Kidney (tissue), 14 donors: ENCODE data around the gene MAP3K5. TPM values are rescaled to one million over a fixed set of nuclear protein-coding genes. Genes with fewer than 3 reads are reported as not detected.

Source experiments
- DNase-seq, 5 donors: peaks; one replicate each; pipeline ENCODE4 v3.0.0-alpha.2; 2013 to 2020
- FAIRE-seq: peaks from 2 replicates; lab custom pipeline; 2012; peaks lifted over from hg19 to GRCh38; lab: Jason Lieb, UNC
- H3K27ac ChIP-seq, 2 donors: one replicate each; pipeline ENCODE4 v1.7.0; 2013; ENCODE audit warnings: low read depth in 2 of 2, low read length in 2 of 2, inconsistent platforms in 1 of 2
- H3K27me3 ChIP-seq: one replicate; pipeline ENCODE4 v1.7.1; 2013; ENCODE audit warnings: low read length, inconsistent platforms; ENCODE audit not compliant: control insufficient read depth, insufficient read depth
- H3K36me3 ChIP-seq, 3 donors: one replicate each; pipeline versions ENCODE4 v1.7.0 to v1.7.1; 2013; ENCODE audit warnings: low read length in 3 of 3, control low read depth in 1 of 3, inconsistent platforms in 1 of 3; ENCODE audit not compliant: insufficient read depth in 3 of 3, control insufficient read depth in 2 of 3
- H3K4me1 ChIP-seq, 3 donors: one replicate each; pipeline versions ENCODE4 v1.7.0 to v1.7.1; 2013; ENCODE audit warnings: low read length in 3 of 3, inconsistent platforms in 1 of 3, low read depth in 1 of 3; ENCODE audit not compliant: control insufficient read depth in 2 of 3, insufficient read depth in 2 of 3
- H3K4me3 ChIP-seq, 3 donors: one replicate each; pipeline versions ENCODE4 v1.7.0 to v1.8.1; 2013; ENCODE audit warnings: low read length in 3 of 3, control low read depth in 1 of 3, inconsistent platforms in 1 of 3
- H3K9ac ChIP-seq, 3 donors: one replicate each; pipeline versions ENCODE4 v1.7.0 to v1.7.1; 2013; ENCODE audit warnings: low read length in 3 of 3, control low read depth in 1 of 3, inconsistent platforms in 1 of 3
- H3K9me3 ChIP-seq, 3 donors: one replicate each; pipeline versions ENCODE4 v1.7.0 to v1.7.1; 2013; ENCODE audit warnings: low read length in 3 of 3, control low read depth in 1 of 3, inconsistent platforms in 1 of 3; ENCODE audit not compliant: control insufficient read depth in 2 of 3, insufficient read depth in 1 of 3
- intact Hi-C: fragments of 100-400 bp; cut with DNase I; formaldehyde crosslinking; loops from one replicate; pipeline ENCODE4 v1.11.1; 2022
- polyA plus RNA-seq: library from polyadenylated mRNA; stranded (reverse); fragments of 350-450 nt; fragmentation: Illumina TruSeq; extraction: RNeasy Lipid Tissue Mini Kit (QIAGEN cat#74804); gene quantifications from one replicate; pipeline ENCODE4 v1.2.3, GENCODE V29; 2014; ENCODE audit warnings: low read depth, low replicate concordance; ENCODE audit not compliant: insufficient read depth
- total RNA-seq: library from RNA; stranded (reverse); fragmentation: NEBNext Ultra II Directional; extraction: Animal tissue kit (Norgen Biotek cat#: 25700); gene quantifications from one replicate; pipeline ENCODE4 v1.2.1, GENCODE V29; 2021
- TF ChIP-seq, protein P1 (sequence below): IDR thresholded peaks from 3 replicates; pipeline ENCODE4 v1.5.1; 2012; ENCODE audit warnings: mild to moderate bottlenecking, moderate library complexity, borderline replicate concordance; ENCODE audit not compliant: insufficient read depth; ENCODE audit errors: extremely low read depth
- donor health status: control.
- donor health status: control.
- donor health status: control.
- donor health status: control.
- donor health status: control.
- donor health status: DM: yes; HTN: yes; CAD: no.
- donor health status: Normal renal cell carcinoma (clear cell type).

The MAP3K5 gene
- total and polyA plus RNA-seq, 2 donors from 2014 or later, result 5.9 to 32.9 TPM

DNA sequence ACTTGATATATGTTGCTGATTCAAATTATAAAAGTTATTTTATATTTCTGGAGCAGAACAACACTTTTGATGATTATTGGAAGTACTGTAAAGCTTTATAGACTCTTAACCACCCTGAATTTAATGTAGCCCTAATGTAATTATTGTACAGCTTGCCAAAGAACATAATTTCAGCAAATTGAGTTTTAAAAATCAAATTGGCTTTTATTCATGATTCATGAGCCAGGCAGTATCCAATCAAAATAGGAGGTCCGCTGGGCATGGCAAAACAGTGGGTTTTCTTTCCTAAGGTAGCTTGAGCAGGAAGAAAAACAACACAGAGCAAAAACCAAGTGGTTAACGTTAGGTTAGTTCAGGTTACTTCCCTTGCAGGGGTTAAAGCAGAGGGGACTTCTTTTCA is 177.3 kb downstream of the MAP3K5 start:
- Histone ChIP-seq H3K4me1 (peaks cover 0 to 5% (median 0%) of the 10 kb centered on the region in 3 donors), H3K4me3 (no peak overlapping the region), H3K27me3 (no peaks in the 10 kb centered on the region), H3K9me3 (no peaks in the 10 kb centered on the region), H3K9ac (no peak overlapping the region), H3K36me3 (peaks cover 0 to 4% (median 0%) of the 10 kb centered on the region in 3 donors), H3K27ac (no peak overlapping the region)
- DNase-seq (no peak), FAIRE-seq (no peak)
- intact Hi-C loops, result no loop called here
- TF ChIP-seq, protein P1, sequence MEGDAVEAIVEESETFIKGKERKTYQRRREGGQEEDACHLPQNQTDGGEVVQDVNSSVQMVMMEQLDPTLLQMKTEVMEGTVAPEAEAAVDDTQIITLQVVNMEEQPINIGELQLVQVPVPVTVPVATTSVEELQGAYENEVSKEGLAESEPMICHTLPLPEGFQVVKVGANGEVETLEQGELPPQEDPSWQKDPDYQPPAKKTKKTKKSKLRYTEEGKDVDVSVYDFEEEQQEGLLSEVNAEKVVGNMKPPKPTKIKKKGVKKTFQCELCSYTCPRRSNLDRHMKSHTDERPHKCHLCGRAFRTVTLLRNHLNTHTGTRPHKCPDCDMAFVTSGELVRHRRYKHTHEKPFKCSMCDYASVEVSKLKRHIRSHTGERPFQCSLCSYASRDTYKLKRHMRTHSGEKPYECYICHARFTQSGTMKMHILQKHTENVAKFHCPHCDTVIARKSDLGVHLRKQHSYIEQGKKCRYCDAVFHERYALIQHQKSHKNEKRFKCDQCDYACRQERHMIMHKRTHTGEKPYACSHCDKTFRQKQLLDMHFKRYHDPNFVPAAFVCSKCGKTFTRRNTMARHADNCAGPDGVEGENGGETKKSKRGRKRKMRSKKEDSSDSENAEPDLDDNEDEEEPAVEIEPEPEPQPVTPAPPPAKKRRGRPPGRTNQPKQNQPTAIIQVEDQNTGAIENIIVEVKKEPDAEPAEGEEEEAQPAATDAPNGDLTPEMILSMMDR, result no peak

DNA sequence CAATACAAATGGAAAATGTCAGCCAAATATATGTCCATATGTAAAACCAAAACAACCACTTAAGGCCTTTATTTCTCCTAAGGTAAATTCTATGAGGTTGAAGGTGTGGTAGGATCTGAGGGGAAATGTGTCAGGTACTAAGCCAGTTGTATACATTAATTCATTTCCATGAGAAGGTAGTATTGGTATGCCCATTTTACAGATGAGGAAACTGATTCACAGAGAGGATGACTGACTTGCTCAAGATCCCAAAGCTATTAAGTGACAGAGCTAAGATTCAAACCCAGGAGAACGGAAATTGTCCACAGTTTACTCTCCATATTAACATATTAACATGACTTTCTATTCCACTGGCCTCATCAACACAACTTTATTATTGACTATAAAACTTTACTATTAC is 177.9 kb downstream of the MAP3K5 start:
- Histone ChIP-seq H3K4me3 (no peak overlapping the region), H3K36me3 (peaks cover 0 to 4% (median 0%) of the 10 kb centered on the region in 3 donors), H3K27ac (no peak overlapping the region), H3K4me1 (peaks cover 0 to 8% (median 0%) of the 10 kb centered on the region in 3 donors), H3K9ac (no peak overlapping the region), H3K27me3 (no peaks in the 10 kb centered on the region), H3K9me3 (no peaks in the 10 kb centered on the region)
- FAIRE-seq (no peak), DNase-seq (no peak)
- intact Hi-C loops, result no loop called here
- TF ChIP-seq, protein P1, result no peak

DNA sequence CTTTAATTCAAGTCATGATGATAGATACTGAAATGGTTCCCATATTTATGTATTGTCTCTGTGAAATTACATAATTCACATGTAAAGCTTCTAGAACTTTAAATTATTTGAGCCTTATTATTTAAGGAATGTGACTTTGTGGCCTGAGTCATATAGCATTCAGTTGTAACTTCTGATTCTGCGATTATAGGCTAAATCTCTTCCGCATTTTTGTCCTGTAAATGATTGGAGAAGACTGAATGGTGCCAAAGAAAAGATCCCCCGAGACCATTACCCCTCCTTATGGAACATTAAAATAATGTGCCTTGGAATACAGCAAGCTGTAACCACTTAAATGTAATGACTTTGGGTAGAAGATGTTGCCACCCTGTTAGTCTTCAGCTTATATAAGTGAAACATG is 178.8 kb downstream of the MAP3K5 start:
- Histone ChIP-seq H3K27me3 (no peaks in the 10 kb centered on the region), H3K4me3 (no peak overlapping the region), H3K4me1 (peaks cover 0 to 8% (median 0%) of the 10 kb centered on the region in 3 donors), H3K36me3 (peaks cover 0 to 4% (median 0%) of the 10 kb centered on the region in 3 donors), H3K27ac (no peak overlapping the region), H3K9ac (no peak overlapping the region), H3K9me3 (no peaks in the 10 kb centered on the region)
- intact Hi-C loops, result no loop called here
- DNase-seq (peak in 1 of 5 donors; percentile 30), FAIRE-seq (no peak)
- TF ChIP-seq, protein P1, result no peak
